ENCODE data around the gene PTPN7.
"Not testable (repeated sequence)": the region's sequence is repeated elsewhere in the genome, so short reads cannot be mapped to it uniquely, and the experiment has no call there.

Gene PTPN7

GRCh38 chr1:202160377-202160940 lies at the start of gene PTPN7:
PTPN7 (minus strand) TSS chr1:202160602; CDS start chr1:202159402, 1,200 bp downstream.
- no peak for DNase-seq

GRCh38 chr1:202208351-202208857 lies 48.0 kb upstream of the PTPN7 start:
- no peak for DNase-seq

GRCh38 chr1:202207292-202207691 lies 46.9 kb upstream of the PTPN7 start:
- peak; percentile 56 for DNase-seq

GRCh38 chr1:202205523-202206190 lies 45.3 kb upstream of the PTPN7 start:
- no peak for DNase-seq

GRCh38 chr1:202204065-202204464 lies 43.7 kb upstream of the PTPN7 start:
- no peak for DNase-seq

GRCh38 chr1:202203238-202204039 lies 43.0 kb upstream of the PTPN7 start:
- DNase-seq: no peak

GRCh38 chr1:202202500-202203168 lies 42.2 kb upstream of the PTPN7 start:
- DNase-seq: no peak

- DNase-seq: no peak
These were observed 41.6 kb upstream of the PTPN7 start for GRCh38 chr1:202201971-202202370.

GRCh38 chr1:202201266-202201665 lies 40.9 kb upstream of the PTPN7 start:
- no peak for DNase-seq

GRCh38 chr1:202200669-202201068 lies 40.3 kb upstream of the PTPN7 start:
- no peak for DNase-seq

- peak; percentile 5 for DNase-seq
These were observed 39.7 kb upstream of the PTPN7 start for GRCh38 chr1:202200112-202200548.

GRCh38 chr1:202199040-202199889 lies 38.9 kb upstream of the PTPN7 start:
- no peak for DNase-seq

GRCh38 chr1:202198366-202198724 lies 37.9 kb upstream of the PTPN7 start:
- no peak for DNase-seq

- DNase-seq: no peak
These were observed 37.4 kb upstream of the PTPN7 start for GRCh38 chr1:202197653-202198365.

- no peak for DNase-seq
These were observed 33.9 kb upstream of the PTPN7 start for GRCh38 chr1:202194328-202194648.

GRCh38 chr1:202193614-202194327 lies 33.4 kb upstream of the PTPN7 start, which contains the start of gene LGR6:
LGR6 (plus strand) TSS chr1:202193799; CDS start chr1:202193990, 191 bp downstream.
- no peak for DNase-seq

GRCh38 chr1:202192770-202193613 lies 32.6 kb upstream of the PTPN7 start:
- DNase-seq: peak; percentile 39

- not testable (repeated sequence) for DNase-seq
These were observed 31.0 kb upstream of the PTPN7 start for GRCh38 chr1:202191391-202191790.

GRCh38 chr1:202189918-202190715 lies 29.7 kb upstream of the PTPN7 start:
- DNase-seq: no peak
